ENCODE results near the gene CLCA2. TPM values are rescaled to one million over a fixed set of nuclear protein-coding genes. Genes with fewer than 3 reads are reported as not detected.

The CLCA2 gene
- total RNA-seq, 1 donor from 2014 or later: 12.7 TPM

- DNase-seq: peak; percentile 15
Observed at GRCh38 chr1:86430376-86430775, 6.4 kb downstream of the CLCA2 start.

DNA sequence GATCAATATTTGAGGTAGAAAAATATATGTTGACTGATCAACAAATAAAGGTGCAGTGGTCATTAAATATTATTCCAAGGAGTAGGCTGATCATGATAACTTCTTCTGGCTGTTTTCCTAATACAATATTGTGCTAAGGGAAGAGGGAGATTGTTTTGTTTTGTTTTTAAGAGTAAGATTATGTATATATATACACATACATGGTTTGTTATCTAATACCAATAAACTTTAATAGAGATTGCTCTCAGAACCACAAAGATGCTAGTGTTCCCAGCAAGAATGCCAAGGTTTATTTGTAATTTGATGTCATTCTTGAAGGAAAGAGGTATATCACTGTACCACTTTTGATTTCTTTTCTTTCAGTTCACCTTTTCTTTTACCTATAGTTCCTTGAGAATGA is 10.1 kb downstream of the CLCA2 start:
- DNase-seq: no peak

GRCh38 chr1:86435327-86435726 is 11.4 kb downstream of the CLCA2 start:
- DNase-seq: no peak

- no peak for DNase-seq
Observed at GRCh38 chr1:86436041-86436440, 12.1 kb downstream of the CLCA2 start.

DNA sequence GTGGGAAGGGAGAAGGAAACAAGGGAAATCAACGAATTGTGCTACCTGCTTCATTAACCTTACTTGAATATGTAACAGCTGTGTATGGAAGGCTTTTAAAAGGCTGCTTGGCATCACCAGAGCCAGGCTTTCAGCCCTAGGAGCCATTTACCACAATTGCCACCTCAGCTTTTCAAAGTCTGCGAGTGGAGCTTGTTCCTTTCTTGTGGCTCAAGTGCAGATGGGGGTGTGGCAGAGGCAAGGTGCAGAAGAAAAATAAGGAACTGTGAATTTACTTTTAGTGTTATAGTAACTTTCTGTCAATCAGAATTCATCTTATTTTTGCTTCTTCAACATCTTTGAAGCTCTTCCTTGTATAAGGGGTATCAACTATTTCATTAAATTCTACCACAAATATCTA is 17.6 kb downstream of the CLCA2 start:
- DNase-seq: no peak

- no peak for DNase-seq
Observed at GRCh38 chr1:86441997-86442396, 18.0 kb downstream of the CLCA2 start.

- DNase-seq: no peak
Observed at GRCh38 chr1:86445919-86446318, 21.9 kb downstream of the CLCA2 start.

GRCh38 chr1:86447198-86447790 is 23.3 kb downstream of the CLCA2 start:
- no peak for DNase-seq

- DNase-seq: no peak
Observed at GRCh38 chr1:86448670-86449069, 24.7 kb downstream of the CLCA2 start.

DNA sequence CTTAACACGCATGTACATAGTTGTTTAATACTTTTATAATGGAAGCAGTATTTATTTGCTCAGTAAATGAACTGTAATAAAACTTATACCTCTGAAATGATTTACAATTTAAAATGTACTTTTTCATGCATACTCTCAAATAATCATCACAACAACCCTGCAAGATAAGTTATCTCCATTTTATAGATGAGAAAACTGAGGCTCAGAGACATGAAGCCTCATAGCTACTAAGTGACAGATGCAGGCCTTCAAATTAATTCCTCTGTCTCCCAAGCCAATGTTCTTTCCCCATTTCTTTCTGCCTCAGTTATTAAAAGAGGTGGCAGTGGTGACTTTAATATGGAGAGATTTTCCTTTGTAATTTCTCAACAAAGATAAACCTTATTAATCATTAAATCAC is 25.1 kb downstream of the CLCA2 start:
- DNase-seq: no peak

DNA sequence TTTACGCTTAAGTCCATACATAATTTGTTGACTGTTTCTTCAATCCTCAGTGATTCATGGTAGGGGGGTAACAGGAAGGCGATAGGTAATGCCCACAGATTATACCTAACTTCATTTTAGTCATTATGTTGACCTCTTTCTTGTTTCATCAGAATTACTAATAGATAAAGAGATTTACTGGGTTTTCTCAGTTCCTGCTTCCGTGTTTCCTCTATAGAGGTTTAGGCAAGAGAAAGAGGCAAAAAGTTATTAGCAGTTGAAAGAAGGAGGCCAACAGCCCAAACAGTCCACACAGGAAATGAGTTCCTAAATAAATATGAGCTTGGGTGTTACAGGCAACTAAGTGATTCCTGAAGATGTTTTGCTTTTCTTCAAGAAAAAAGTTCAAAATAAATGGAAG is 26.9 kb downstream of the CLCA2 start:
- no peak for DNase-seq

GRCh38 chr1:86453664-86454063 is 29.7 kb downstream of the CLCA2 start:
- no peak for DNase-seq

- no peak for DNase-seq
Observed at GRCh38 chr1:86455073-86455472, 31.1 kb downstream of the CLCA2 start.

DNA sequence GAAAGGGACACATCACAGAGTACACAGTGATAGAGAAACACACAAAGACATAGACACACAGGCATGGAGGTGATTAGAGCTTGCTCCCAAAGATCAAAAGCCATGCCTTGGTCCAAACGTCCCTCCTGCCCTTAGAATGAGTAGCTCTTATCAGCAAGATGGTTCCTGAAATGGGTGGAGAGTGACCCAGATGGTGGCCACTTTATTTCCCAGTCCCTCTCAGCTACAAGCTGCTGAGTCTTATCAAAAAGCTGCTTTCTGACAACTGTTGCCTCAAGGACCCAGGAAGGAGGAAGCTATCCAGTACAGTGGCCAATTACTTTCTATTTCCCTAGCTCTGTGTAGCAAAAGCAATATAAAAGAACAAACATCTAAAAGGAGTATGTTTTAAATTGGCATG is 37.0 kb downstream of the CLCA2 start:
- no peak for DNase-seq

DNA sequence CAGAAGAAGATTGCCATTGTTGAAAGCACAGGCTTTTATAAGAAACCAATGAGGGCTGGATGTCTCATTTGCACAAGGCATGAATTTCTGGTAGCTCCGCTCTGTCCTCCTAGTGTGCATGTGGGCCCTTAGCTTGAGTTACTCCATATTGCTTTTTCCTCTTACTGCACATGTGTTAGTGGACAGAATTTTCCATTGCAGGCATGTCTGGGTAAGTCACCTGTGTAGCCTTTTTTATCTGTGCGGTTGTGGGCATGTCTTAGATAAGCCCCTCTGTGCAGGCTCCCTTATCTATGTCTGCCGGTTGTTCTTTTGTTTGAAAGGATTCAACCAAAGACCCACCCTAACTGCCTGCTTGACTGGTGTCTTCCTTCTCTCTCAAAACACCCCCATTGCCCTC is 37.5 kb downstream of the CLCA2 start:
- DNase-seq: no peak

GRCh38 chr1:86464819-86465218 is 40.8 kb downstream of the CLCA2 start:
- no peak for DNase-seq

DNA sequence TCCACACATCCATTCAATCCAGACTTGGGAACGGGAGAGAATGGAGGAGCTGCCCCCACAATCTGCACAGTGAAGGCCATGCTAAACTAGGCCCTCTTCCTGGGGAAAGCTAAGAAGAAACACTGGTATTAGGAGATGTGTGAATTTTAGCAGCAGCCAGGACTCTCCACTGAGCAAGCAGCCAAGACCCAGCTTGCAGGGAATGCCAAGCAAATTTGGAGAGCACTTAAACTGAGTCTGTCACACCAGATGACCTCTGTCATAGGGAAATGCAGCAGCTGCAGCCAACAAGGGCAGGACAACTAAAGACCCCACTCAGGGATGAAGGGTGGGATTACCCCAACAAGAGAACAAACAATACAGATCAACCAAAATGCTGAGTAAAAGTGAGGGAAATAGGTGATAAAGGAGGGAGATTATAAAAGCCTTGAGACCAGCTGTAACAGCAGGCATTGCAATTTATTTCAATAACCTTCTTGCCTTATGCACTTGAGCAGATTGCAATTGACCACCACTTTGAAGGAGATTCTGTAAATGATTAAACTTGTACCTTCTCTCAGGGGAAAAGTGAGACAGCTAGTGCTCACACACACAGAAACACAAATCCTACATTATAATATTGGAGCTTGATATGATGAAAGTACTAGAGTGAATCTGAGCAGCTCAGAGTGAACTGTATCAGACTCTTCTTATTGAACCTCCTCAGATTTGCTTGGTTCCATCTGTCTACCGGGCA is 42.3 kb downstream of the CLCA2 start:
- no peak for DNase-seq

- no peak for DNase-seq
Observed at GRCh38 chr1:86466986-86467385, 43.0 kb downstream of the CLCA2 start.

DNA sequence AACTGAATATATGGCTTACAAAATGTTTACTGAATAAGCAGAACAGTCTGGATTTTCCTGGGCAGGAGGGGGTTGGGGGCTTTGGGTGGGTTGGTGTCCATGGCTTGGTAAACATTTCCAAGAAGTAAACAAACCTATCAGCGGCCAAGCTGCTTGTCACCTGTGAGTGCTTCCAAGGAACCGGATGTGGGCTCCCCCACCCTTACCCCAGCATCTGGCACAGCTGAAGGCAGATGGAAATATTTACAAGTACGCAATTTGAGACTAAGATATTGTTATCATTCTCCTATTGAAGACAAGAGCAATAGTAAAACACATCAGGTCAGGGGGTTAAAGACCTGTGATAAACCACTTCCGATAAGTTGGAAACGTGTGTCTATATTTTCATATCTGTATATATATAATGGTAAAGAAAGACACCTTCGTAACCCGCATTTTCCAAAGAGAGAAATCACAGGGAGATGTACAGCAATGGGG is 44.6 kb downstream of the CLCA2 start, which contains the start of gene CLCA1:
Gene CLCA1 (plus strand): TSS at position 427 of the 477 bp plus-strand sequence. CDS start 45 bp downstream, at position 472.
- no peak for DNase-seq

- no peak for DNase-seq
Observed at GRCh38 chr1:86470859-86471258, 46.9 kb downstream of the CLCA2 start.

DNA sequence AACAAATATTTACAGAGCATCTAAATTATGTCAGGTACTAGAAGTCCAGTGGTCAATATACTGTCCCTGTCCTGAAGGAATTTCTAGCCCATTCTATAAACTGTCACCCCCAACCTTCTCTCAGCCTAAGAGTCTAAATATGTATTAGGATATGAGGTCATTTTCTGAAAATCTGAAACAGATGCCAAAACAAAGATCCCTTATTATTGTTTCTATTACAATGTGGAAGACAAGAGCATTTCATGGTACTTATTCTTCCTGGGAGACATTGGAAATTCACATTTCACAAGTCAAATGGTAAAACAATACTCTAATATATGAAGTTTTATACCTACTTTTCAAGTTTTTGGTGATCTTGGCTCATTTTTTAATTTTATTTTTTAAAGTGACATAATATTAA is 47.3 kb downstream of the CLCA2 start:
- no peak for DNase-seq

GRCh38 chr1:86472152-86472551 is 48.2 kb downstream of the CLCA2 start:
- no peak for DNase-seq

DNA sequence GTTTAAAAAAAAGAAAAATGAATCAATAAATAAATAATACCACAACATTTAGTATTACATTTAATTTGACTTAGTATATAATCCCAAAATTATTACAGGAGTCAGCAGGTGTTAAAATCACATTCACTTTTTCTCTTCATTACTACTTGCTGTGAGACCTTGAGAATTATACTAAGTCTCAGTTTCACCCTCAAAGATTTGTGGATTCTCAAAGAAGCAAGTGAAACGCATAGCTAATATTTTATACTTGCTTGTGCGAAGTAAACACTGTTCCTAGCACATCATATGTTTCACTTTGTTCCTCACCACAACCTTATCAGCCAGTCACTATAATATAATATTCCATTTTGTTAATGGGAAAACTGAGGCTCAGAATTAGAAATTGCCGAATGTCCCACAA is 48.8 kb downstream of the CLCA2 start:
- DNase-seq: no peak

DNA sequence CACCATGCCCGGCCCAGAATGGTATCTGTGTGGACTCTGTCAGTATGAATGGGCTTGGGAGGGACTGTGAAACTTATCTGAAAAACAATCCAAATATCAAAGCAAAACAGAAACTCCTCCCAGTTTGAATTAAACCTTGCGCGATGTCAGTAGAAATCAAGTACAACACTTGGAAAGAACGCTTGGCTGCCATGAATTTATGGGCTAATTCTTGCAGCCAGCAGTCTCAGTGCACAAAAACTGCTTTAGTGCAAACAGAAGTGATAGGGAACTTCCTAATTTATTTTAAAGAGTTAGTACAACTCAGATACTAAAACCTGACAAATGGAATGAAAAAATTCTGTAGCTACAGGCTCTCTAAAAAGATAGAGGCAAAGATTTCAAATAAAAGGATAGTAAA is 53.3 kb downstream of the CLCA2 start:
- no peak for DNase-seq
